DND-41 (cell line): ENCODE data around the gene MAPK8IP1.
A peak's percentile ranks its signal among the peaks of the same experiment; 100 is the strongest.

Experiments used
- ATAC-seq: fragments of 200-7000 bp; cut with Tn5 transposase; 3 replicates; pipeline ENCODE4 v1.9.1; 2021; ENCODE audit warnings: low read depth; ENCODE audit not compliant: insufficient read depth
- DNase-seq: peaks from one replicate; pipeline ENCODE4 v3.0.0-alpha.2; 2020
- H2AFZ ChIP-seq: 2 replicates; pipeline ENCODE4 v1.6.0; 2012; ENCODE audit warnings: low read depth, low read length
- H3K27ac ChIP-seq: 2 replicates; pipeline ENCODE4 v1.5.1; 2012; ENCODE audit warnings: low read length, inconsistent platforms
- H3K27me3 ChIP-seq: fragments of 200-600 bp; sonication (generic); 2 replicates; pipeline ENCODE4 v1.6.0; 2012; ENCODE audit warnings: low read length, mild to moderate bottlenecking, inconsistent platforms; ENCODE audit not compliant: insufficient read depth, poor library complexity
- H3K36me3 ChIP-seq: 2 replicates; pipeline ENCODE4 v1.5.1; 2012; ENCODE audit warnings: low read length, inconsistent platforms; ENCODE audit not compliant: insufficient read depth
- H3K4me1 ChIP-seq: 2 replicates; pipeline ENCODE4 v1.5.1; 2012; ENCODE audit warnings: mild to moderate bottlenecking, low read length; ENCODE audit not compliant: insufficient read depth
- H3K4me2 ChIP-seq: 2 replicates; pipeline ENCODE4 v1.6.0; 2012; ENCODE audit warnings: mild to moderate bottlenecking, moderate library complexity, low read length, inconsistent platforms; ENCODE audit not compliant: insufficient read depth
- H3K4me3 ChIP-seq, 2 experiments: fragments of 200-600 bp in 1 of 2; shearing (Covaris generic) in 1 of 2; 2 replicates each; pipeline ENCODE4 v1.5.1; 2012 to 2016; ENCODE audit warnings: inconsistent platforms in 2 of 2, low read length in 2 of 2, mild to moderate bottlenecking in 2 of 2, low read depth in 1 of 2, moderate library complexity in 1 of 2
- H3K79me2 ChIP-seq: 2 replicates; pipeline ENCODE4 v1.6.0; 2012; ENCODE audit warnings: low read length, inconsistent platforms; ENCODE audit not compliant: insufficient read depth
- H3K9ac ChIP-seq: 2 replicates; pipeline ENCODE4 v1.6.0; 2012; ENCODE audit warnings: low read depth, mild to moderate bottlenecking, inconsistent platforms, low read length, moderate library complexity
- H3K9me3 ChIP-seq: 2 replicates; pipeline ENCODE4 v1.5.1; 2012; ENCODE audit warnings: low read length, moderate library complexity, mild to moderate bottlenecking, inconsistent platforms; ENCODE audit not compliant: insufficient read depth, severe bottlenecking
- H4K20me1 ChIP-seq: 2 replicates; pipeline ENCODE4 v1.6.0; 2012; ENCODE audit warnings: low read length; ENCODE audit not compliant: insufficient read depth
- CTCF ChIP-seq: IDR thresholded peaks from 2 replicates; pipeline ENCODE4 v1.5.1; 2012; ENCODE audit warnings: borderline replicate concordance, low read length, moderate library complexity, mild to moderate bottlenecking; ENCODE audit not compliant: poor library complexity, severe bottlenecking; ENCODE audit errors: extremely low read depth
- EZH2 ChIP-seq: IDR thresholded peaks from 3 replicates; pipeline ENCODE4 v1.6.1; 2012; ENCODE audit warnings: borderline replicate concordance, low read depth, mild to moderate bottlenecking, moderate library complexity, low read length, inconsistent platforms; ENCODE audit not compliant: severe bottlenecking

Gene MAPK8IP1

GRCh38 chr11:45844822-45845578, 40.5 kb upstream of the MAPK8IP1 start:
- Histone ChIP-seq H3K27me3 (no peaks in the 10 kb centered on the region), H3K36me3 (no peaks in the 10 kb centered on the region), H3K4me2 (no peak overlapping the region), H2AFZ (no peak overlapping the region), H3K4me3 (no peak overlapping the region), H3K79me2 (peaks cover 24% of the 10 kb centered on the region), H3K27ac (no peak overlapping the region), H4K20me1 (peaks cover 12% of the 10 kb centered on the region), H3K9ac (no peak overlapping the region), H3K9me3 (no peaks in the 10 kb centered on the region), H3K4me1 (peaks cover 35% of the 10 kb centered on the region)
- ATAC-seq (no peak), DNase-seq (no peak)
- TF ChIP-seq EZH2 (no peak), CTCF (no peak)

GRCh38 chr11:45846174-45846675, 39.2 kb upstream of the MAPK8IP1 start:
- DNase-seq (no peak), ATAC-seq (no peak)
- H3K4me1 ChIP-seq, result peaks cover 35% of the 10 kb centered on the region
- no peaks in the 10 kb centered on the region for H3K27me3 ChIP-seq
- no peak overlapping the region for H3K4me3 ChIP-seq
- no peak for TF ChIP-seq CTCF
- no peak for TF ChIP-seq EZH2
- H3K9me3 ChIP-seq, result no peaks in the 10 kb centered on the region
- peak overlapping the region; percentile 74; the same call in 1 of the 2 replicates for H3K4me2 ChIP-seq
- H3K27ac ChIP-seq, result no peak overlapping the region
- peaks cover 20% of the 10 kb centered on the region for H4K20me1 ChIP-seq
- H2AFZ ChIP-seq, result no peak overlapping the region
- H3K79me2 ChIP-seq, result peaks cover 37% of the 10 kb centered on the region
- H3K36me3 ChIP-seq, result no peaks in the 10 kb centered on the region
- no peak overlapping the region for H3K9ac ChIP-seq

- Histone ChIP-seq H3K9ac (peak within 1 kb of the TSS; percentile 67), H3K27me3 (no peaks in the 10 kb centered on the region), H2AFZ (peak within 1 kb of the TSS; percentile 63), H3K9me3 (no peaks in the 10 kb centered on the region), H3K36me3 (no peaks in the 10 kb centered on the region), H3K79me2 (peaks cover 43% of the 10 kb centered on the region), H3K4me1 (peaks cover 35% of the 10 kb centered on the region), H3K4me3 (peak within 1 kb of the TSS; percentile 73 to 81), H3K27ac (peak within 1 kb of the TSS; percentile 54), H3K4me2 (peak within 1 kb of the TSS; percentile 74), H4K20me1 (peaks cover 24% of the 10 kb centered on the region)
- DNase-seq (peak; percentile 97), ATAC-seq (peak; percentile 90)
- TF ChIP-seq CTCF (no peak), EZH2 (no peak)
Observed at GRCh38 chr11:45846974-45847910, 38.2 kb upstream of the MAPK8IP1 start, which contains the start of gene CRY2. Gene CRY2, plus strand, starts transcription at chr11:45847475. Its CDS starts 16 bp downstream, at chr11:45847491.
